A549 treated with ZK216348 at 1 μM for 4 hours (cell line): ENCODE results near the gene ABR. TPM values are rescaled to one million over a fixed set of nuclear protein-coding genes. Genes with fewer than 3 reads are reported as not detected.

Experiments used
- total RNA-seq: library from RNA; stranded (reverse); fragments of 200-300 nt; extraction: Qiagen RNA extraction; gene quantifications from 5 replicates; pipeline ENCODE4 v1.2.3, GENCODE V29; 2022; ENCODE audit warnings: low read depth

ABR gene
- total RNA-seq = 98.4 to 145 TPM (median 121 TPM) in 5 replicates

DNA sequence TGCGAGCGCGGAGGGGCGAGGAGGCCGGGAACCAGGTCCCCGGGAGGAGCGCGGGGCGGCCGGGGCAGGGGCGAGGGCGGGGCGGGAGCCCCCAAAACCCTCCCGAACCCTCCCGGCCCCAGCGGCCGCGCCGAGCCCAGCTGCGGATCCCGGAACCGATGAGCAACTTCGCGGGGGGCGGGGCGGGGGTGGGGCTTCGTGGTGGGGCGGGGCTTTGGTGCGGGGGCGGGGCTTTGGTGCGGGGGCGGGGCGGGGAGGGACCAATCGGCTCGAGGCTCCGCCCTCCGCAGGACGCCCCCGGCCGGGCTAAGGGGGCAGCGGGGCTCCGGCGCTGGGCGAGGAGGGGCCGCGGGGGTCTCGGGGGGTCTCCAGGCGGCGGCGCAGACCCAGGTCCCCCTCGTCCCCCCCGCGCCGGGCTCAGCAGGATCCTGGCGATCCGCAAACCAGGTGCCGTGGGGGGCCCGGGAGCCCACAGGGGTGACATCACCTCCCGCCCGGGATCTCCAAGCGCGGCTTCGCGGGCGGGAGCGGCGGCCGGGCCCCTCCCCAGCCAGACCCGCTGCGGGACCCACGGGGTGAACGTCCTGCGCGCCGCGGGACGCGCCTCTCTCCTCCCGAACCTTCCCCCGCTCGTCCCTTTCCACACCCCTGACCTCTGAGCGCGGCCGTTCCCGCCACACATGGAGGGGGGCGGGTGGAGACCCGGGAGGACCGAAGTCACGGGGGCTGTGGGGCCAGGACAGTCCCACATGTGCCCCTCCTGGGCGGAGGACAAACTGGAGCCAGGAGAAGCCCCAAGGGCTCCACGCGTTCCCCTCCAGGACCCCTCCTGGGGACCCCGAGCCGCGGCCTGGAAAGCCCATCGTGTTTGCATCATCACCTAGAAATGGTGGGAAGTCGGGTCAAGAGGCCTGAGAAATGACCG, at the start of gene ABR:
Gene ABR (minus strand): TSS at position 164 of the 925 bp plus-strand sequence. CDS start 254 bp downstream, outside the sequence.

GRCh38 chr17:996554-997344, 183.0 kb downstream of the ABR start, which contains the start of gene TIMM22:
TIMM22 (plus strand) TSS chr17:997129; CDS start chr17:997143, 14 bp downstream.

GRCh38 chr17:979539-980405, 200.0 kb downstream of the ABR start, which contains the start of gene NXN:
NXN (minus strand) TSS chr17:979776.

Other genes with a start within 250 kb of the ABR start
- gene NXN, start 200.2 kb downstream of the ABR start, total RNA-seq = 16.3 to 27.7 TPM (median 26.7 TPM) in 5 replicates
- gene TIMM22, start 182.9 kb downstream of the ABR start, total RNA-seq = 23.0 to 30.3 TPM (median 28.3 TPM) in 5 replicates
- gene BHLHA9, start 90.5 kb upstream of the ABR start, total RNA-seq = not detected in 5 replicates
- gene TRARG1, start 99.7 kb upstream of the ABR start, total RNA-seq = not detected in 5 replicates
- gene YWHAE, start 220.2 kb upstream of the ABR start, total RNA-seq = 566 to 1,263 TPM (median 589 TPM) in 5 replicates